HG03460 (cell line): ENCODE data around the gene PLXNA1.

ENCODE experiments used
- ATAC-seq: cut with Tn5 transposase; IDR thresholded peaks from one replicate; pipeline ENCODE4 v1.9.1; 2021; ENCODE audit not compliant: unreplicated experiment

PLXNA1 gene

DNA sequence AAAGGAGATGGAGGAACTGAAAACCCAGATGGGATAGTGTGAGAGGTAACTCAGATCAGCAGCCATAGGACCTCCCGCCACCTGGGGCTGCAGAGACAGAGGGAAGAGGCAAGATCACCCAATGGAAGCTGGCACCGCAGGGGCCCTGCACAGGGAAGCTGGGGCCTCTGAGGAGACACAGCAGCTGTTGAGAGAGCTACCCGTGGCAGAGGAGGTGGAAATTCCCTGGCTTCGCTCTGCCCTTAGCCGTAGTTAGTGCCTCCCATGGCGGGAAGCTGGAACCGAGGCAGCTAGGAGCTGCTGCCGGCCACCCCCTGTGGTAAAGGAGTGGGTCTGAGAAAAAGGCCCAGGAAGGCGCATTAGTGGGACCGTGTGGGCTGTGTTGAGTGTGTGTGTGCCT is 18.0 kb upstream of the PLXNA1 start:
- no peak for ATAC-seq

DNA sequence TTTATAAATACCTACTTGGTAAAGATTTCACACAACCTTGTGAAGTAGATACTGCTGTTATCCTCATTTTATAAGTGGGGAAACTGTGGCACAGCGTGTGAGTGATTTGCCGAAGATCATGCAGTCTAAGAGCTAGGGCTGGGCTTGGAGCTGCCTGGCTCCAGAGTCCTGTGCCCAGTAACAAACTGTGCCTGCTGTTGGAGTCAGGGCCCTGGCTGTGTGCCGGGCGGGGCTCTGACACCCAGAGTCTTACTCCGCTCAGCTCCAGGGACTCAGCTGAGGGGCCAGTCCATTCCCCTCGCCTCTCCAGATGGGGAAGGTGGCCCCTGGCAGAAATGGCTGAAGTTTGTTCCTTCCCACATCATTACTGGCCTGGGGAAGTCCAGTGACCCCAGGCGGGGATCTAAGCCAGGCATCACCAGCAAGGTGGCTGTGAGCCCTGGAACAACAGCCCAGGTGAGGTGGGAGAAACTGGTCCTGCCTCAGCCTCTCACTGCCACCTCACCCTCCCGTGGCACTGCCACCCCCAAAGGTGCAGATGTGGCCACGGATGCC is 17.3 kb upstream of the PLXNA1 start:
- no peak for ATAC-seq

DNA sequence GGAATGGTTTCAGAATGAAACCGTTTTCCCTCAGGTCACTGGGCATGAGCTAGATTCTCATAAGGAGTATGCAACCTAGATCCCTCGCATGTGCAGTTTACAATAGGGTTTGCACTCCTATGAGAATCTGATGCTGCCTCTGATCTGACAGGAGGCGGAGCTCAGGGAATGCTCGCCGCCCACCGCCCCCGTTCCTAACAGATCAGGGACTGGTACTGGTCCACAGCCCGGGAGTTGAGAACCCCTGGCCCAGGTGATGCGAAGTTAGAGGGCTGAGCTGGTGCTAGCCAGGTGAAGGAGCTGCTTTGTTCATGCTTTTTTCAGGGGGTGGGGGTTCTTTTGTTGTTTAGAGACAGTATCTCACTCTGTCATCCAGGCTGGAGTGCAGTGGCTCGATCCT is 15.5 kb upstream of the PLXNA1 start:
- ATAC-seq: no peak

DNA sequence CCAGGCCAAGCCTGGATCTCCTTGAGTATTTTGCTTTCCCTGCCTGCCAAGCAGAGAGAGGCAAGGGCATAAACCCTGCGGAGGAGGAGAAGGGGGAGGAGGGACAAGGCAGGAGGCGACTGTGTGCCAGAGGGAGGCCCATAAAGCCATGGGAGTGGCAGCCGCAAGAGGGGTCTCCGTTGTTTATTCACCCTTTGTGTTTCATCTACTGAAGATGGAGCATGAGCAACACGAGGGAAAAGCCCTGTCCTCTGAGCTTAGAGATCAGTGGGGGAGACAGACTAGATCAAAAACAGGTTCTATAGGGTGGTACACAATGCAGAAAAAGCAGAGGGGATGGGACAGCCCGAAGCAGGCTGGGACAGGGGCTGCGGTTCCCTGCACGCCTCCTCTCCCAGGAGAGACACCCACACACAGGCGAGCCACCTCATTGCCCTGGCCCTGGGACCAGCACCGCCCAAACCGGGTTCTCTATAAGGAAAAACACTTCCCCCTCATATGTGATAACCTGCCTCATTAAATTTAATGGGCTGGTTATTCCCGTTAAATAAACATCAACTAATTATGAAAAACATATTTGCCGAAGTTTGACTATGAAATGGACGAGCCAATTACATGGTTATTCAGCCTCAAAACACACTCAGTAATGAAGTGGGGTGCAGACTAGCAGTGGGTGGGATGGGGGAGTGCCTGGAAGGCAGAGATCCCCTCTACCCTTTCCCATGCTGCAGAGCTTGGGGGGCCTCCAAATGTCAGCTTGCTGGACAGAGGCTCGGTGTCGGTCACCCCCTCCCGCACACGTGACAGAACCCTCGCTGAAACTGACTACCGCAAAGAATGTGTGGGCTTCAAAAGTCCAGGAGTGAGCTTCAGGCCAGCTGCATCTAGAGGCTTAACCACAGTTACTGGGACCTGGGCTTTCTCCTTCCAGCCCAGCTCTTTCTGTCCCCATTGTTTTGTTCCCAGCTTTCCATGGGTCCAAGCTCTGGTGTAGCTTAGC is 14.2 kb upstream of the PLXNA1 start:
- ATAC-seq: no peak

DNA sequence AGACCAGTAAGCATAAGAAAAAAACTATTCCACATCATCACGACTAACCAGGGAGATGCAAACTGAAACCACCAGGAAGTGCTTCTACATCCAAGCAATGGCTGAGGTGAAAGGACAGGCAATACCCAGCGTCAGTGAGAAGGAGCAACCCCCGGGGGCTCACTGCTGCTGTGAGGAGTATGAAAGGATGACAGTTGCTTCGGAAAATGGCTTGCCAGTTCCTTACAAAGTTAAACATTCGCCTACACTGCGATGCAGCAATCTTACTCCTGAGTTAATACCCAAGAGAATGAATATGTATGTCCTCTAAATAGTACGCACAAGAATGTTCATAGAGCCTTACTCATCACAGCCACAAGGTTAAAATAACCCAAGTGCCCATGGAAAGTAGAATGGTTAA is 13.3 kb upstream of the PLXNA1 start:
- ATAC-seq: no peak

DNA sequence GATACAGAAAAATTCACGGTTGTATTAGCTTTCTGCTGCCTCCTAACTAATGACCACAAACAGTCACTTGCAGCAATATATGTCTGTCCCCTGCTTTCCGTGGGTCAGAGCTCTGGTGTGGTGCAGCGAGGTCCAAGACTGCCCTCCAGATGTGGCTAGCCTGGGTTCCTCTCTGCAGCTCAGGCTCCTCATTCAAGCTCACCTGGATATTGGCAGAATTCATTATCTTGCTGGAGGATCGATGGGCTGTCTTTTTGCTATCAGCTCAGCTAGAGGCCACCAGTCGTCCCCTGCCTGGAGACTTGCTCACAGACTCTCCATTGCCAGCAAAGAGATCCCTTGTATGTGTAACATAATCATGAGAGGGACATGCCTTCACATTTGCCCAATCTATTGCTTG is 12.8 kb upstream of the PLXNA1 start:
- ATAC-seq: no peak

DNA sequence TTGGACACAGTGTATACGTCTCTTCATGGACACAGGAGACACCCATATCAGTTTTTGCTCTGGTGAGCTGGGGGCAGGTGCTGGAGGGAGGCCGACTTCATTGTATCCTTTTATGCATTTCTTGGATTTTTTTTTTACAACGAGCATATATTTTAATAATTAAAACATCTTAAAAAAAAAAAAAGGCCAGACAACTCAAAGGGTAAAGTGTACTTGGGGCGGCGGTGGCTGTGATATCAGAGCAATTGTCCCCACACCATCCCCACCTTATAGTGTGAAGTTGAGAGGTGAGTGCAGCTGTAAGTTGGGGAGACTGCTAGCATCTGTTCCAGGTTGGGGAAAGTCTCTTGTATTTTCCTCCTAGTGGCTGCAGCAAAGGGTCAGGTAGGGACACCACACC is 12.0 kb upstream of the PLXNA1 start:
- no peak for ATAC-seq

DNA sequence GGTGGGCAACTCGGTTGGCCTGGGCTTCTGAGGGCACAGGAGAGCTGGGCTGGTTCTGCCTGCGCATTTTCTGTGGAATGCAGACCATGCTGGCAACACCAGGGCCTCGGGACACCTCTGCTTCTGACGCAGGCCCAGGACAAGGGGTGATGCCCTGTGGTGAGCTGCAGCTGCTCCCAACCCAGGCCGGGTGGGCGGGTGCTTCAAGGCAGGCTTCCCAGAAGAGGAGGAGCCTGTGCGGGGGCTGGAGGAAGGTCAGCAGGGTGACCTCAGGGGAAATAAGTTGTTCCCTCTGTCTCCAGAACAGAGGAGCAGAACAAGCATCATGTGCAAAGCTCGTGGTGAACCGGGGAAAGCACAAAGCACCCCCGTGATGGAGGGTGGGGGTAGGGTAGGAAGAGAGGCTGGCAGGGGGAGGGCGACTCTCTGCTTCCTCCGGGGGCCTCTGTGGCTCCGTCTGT is 11.0 kb upstream of the PLXNA1 start:
- no peak for ATAC-seq

DNA sequence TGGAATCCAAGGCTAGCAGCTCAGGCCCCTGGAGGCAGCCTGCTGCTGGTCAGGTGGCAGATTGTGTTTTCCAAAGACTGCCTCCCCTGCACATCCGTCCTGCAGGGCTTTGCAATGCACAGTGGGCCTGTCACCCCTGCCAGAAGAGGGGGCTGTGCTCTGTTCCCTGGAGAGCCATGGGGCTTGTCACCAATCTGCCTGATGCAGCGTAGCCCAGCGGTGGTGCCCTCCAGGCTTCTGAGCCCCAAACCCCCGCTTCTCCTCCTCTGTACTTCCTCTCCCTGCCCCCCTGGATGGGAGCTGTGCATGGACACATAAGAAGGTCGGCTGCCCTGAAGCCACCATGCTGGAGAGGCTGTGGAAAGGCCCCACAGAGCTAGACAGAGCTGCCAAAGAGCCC is 10.0 kb upstream of the PLXNA1 start:
- ATAC-seq: no peak

DNA sequence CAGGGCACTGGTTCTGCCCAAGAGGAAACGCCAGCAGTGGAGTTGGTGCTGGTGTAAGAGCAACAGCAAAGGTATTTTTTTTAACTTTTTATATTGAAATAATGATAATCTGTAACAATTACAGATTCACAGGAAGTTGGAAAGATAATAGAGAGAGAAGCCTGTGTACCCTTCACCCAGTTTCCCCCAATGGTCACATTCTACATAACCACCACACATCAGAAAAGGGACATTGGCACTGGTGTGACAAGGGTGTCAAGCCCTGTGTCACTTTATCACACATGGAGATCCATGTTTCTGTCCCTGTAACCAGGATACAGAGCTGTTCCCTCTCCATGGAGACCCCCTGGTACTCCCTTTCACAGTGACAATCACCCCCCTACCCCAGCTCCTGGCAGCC is 9.1 kb upstream of the PLXNA1 start:
- ATAC-seq: no peak

DNA sequence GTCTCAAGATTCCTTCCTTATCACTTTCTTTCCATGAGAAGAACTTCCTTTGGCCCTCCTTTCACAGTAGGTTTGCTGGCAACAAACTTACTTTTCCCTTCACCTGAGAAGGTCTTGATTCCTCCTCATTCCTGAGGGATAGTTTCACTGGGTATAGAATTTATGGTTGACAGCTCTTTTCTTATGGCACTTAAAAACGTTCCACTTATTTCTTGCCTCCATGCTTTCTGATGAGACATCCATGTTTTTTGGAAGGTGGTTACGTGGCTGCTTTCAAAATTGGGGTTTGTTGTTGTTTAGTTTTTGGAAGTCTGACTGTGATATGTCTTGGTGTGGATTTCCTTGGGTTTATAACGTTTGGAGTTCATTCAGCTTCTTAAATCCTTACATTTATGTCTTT is 8.2 kb upstream of the PLXNA1 start:
- no peak for ATAC-seq

DNA sequence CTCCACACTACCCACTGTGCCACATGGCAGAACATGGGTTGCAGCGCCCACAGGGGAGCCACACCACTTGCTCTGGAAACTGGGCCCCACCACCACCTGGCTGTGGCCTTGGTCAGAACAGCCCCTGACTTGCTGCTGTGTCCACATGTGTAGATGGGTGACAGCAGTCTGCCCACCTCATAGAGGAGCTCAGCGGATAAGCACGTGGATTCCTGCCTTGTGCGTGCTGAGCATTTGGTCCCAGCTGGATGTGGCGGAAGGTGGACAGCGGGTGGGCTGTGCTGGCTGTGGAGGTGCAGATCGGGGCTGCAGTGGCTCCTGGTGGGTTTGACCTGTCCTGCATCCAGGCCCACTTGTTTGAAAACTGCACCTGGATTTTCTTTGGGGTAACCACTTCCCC is 6.0 kb upstream of the PLXNA1 start:
- ATAC-seq: no peak

DNA sequence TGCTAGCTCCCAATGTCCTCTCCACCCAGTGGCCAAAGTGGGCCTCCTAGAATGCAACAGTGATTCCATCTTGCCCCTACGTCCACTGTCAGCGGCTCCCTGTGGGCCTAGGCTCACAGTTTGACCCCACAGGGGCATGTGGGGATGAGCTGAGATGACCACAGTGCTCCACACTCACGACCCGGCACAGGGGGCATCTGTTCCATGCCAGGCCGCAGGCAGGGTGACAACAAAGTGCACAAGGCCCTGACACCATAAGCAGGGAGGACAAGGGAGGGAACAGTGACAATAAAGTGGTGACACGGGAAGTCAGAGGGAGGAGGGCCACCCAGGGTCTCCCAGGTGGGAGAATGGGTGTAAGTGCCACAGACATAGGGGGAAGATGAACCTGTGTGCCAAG is 5.1 kb upstream of the PLXNA1 start:
- ATAC-seq: no peak

DNA sequence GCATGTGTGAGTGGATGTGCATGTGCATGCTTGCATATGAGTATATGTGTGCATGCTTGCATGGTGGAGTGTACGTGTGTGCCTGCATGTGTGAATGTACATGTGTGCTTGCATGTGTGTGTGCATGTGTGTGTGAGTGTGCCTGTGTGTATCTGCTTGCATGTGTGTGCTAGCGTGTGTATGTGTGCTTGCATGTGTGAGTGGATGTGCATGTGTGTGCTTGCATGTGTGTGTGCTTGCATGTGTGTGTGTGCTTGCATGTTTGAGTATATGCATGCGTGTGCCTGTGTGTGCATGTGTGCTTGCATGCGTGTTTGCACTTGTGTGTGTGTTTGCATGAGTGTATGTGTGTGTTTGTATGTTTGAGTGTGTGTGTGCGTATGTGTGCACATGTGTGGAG is 4.6 kb upstream of the PLXNA1 start:
- ATAC-seq: no peak

DNA sequence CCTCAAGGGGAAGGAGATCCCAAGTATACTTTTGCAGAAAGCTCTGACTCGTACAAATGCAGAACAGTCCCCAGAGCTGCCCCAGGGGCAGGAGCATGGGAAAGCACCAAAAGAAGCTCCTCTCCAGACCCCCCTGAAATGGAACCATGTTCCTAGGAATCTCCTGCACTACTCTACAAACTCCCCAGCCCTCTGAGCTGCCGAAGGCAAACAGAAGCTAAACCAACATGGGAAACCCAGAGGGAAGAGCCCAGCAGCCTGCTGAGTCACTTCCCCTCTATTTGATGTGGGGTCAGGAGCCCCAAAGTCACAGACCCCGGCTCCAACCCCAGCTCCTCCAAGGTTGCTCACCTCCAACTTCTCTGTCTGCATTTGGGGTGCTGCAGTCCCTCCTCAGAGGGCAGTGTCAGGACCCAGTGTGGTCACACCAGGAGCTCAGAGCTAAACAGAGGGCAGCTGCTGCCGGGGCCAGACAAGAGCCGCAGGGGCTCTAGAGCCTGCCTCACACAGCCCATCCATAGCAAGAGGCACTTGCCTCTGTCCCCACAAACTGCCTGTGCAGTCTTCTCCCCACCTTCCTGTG is 3.8 kb upstream of the PLXNA1 start:
- no peak for ATAC-seq

DNA sequence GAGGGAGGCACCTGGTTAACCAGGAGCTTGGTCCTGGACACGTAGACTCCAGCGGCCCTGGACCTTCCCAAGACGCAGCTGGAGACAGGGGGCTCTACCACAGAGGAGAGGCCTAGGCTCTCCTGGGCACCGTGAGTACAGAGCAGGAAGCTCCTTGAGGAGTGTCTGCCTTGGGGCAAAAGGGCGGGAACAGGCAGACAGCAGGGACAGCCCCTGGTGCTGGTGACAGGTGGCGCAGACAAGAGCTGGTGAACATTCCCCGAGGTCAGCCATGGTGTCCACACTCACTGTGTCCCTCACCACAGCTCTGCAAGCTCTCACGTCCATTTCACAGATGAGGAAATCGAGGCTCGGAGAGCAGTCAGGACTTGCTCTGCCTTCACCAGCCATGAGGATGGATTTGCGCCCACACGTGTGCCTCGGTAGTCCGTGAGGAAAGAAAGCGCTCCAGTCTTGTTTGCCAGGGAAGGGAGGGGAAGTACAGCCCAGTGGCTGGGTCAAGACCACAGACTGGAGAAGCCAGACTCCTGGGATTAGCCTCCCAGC is 2.6 kb upstream of the PLXNA1 start:
- ATAC-seq: no peak

DNA sequence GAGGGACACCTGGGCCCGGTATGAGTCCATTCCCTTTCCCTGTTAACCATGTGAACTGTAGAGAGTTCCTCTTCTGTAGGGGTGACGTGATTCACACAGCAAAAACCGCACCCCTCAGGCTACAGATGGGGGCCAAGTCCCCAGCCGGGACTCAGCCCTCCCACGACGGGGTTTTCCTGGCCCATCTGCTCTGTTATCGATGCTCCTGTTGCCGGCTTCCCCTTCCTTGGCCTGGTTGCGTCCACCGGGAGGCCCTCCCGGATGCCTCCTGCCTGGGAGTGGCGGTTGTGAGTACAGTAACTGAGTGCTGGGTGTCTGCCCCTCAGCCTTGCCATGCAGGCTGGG is 817 bp upstream of the PLXNA1 start:
- ATAC-seq: peak; percentile 34

DNA sequence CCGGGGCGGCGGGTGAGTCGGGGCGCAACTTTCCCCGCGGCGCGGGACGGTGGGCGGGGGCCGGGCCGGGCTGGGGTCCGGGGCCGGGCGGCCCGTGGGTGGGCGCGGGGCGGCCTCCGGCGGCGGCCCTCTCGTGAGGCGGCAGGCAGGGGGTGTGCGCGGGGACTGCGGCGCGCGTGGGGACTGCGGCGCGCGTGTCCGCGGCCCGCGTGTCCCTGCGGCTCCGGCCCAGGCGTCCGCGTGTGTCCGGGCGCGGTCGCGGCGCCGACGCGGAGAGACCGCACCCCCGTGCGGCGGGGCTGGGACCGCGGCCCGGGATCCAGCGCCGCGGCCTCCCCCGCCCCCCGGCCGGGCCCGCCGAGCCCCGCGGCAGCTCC is 349 bp downstream of the PLXNA1 start:
- no peak for ATAC-seq

DNA sequence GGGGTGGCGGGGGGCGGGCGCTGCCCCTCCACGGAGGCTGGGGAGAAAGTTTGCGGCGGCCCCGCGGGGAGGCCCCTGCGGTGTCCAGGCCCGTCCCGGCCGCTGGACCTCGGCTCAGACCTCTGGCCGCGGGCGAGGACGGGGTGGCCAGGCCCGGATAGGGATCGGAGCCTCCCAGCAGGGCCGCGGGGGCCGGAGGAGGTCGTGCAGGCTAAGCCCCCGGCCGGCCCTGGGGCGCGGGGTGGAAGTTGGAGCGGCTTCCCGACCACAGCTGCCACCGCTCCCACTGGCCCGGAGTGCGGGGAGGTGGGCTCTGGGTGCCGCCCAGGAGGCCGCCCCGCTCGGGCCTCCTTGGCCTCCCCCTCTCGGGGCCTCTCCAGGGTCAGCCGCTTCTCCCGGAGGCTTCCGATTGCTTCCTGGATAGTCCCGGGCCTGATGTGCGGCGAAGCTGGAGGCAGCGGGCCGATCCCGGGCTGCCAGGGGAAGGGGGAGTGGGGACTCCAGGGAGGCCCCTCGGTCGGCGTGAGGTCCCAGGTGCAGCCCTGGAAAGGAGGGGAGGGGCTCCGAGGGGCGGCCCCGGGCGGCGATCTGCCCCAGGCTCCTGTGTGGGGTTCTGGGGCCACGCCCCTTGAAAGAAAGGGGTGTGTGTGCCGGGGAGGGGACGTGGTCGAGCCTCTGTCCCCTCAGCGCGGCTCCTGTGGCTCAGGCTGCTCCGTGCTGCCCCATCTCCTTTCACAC is 907 bp downstream of the PLXNA1 start:
- no peak for ATAC-seq

DNA sequence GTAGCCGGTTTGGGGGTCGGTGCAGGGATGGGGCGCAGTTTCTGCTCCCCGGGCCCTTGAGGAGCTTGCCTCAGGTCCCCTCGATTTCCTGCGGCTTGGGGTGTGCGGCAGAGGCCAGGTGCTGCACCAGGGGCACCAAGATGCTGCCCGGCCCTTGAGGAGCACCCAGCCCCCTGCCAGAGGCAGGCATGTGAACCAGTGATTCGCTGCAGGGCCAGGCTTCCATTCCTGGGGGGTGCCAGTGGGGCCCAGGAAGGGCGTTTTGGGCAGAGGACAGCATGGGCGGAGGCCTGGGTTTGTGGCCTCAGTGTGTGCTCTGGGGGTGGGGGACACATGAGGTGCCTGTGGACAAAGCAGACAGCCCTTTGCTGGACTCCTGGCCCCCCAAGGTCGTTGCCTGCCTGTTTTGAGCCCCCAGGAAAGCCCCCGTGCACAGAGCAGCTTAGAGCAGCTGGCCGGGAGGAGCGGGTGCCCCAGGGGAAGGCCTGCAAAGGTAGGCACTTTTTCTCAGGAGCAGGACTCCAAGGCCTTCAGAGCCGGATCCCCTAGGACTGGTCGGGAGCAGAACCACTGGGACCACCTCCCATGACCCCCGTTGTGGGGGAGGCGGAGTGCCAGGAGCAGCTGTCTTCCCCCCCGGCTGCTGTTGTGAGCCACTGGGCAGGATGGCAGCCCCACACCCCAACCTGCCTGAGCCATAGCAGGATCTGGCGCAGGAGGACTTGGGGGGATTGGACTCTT is 1.6 kb downstream of the PLXNA1 start:
- no peak for ATAC-seq
